HepG2 (cell line): ENCODE measurements around the gene TBXAS1. TPM values are rescaled to one million over a fixed set of nuclear protein-coding genes. Genes with fewer than 3 reads are reported as not detected.
A peak's percentile ranks its signal among the peaks of the same experiment; 100 is the strongest.

Source experiments
- CBX1 ChIP-seq: IDR thresholded peaks from one replicate; pipeline ENCODE4 v1.6.1; 2016; ENCODE audit warnings: antibody characterized with exemption, low read depth
- CBX5 ChIP-seq: sonication (generic); formaldehyde crosslinking; IDR thresholded peaks from 2 replicates; pipeline ENCODE4 v1.4.0; 2020; ENCODE audit warnings: missing genetic modification reagents, borderline replicate concordance
- ETV5 ChIP-seq: IDR thresholded peaks from 2 replicates; pipeline ENCODE4 v1.6.1; 2018; ENCODE audit warnings: missing biosample characterization, missing genetic modification reagents, inconsistent platforms, borderline replicate concordance
- GATAD2A ChIP-seq: IDR thresholded peaks from 2 replicates; pipeline ENCODE4 v1.6.1; 2016
- MAF1 ChIP-seq: sonication (generic); formaldehyde crosslinking; IDR thresholded peaks from 2 replicates; pipeline ENCODE4 v1.5.0; 2020; ENCODE audit warnings: missing genetic modification reagents, borderline replicate concordance
- NBN ChIP-seq: fragments of 450-650 bp; conservative IDR thresholded peaks from 2 replicates; pipeline ENCODE4 v1.6.1; 2017
- NCOA2 ChIP-seq: sonication (generic); formaldehyde crosslinking; IDR thresholded peaks from 2 replicates; pipeline ENCODE4 v1.8.0; 2022; ENCODE audit warnings: inconsistent platforms
- NR3C1 ChIP-seq: sonication (generic); formaldehyde crosslinking; IDR thresholded peaks from 2 replicates; pipeline ENCODE4 v1.4.0; 2020; ENCODE audit warnings: missing genetic modification reagents
- PHF8 ChIP-seq: sonication (generic); formaldehyde crosslinking; IDR thresholded peaks from 2 replicates; pipeline ENCODE4 v1.5.0; 2020; ENCODE audit warnings: missing genetic modification reagents
- RAD21 ChIP-seq: fragments of 450-650 bp; formaldehyde crosslinking; IDR thresholded peaks from 2 replicates; pipeline ENCODE4 v1.5.0; 2020; ENCODE audit warnings: mild to moderate bottlenecking
- SAP130 ChIP-seq: IDR thresholded peaks from 2 replicates; pipeline ENCODE4 v1.6.1; 2016; ENCODE audit warnings: low read depth
- SIN3B ChIP-seq: fragments of 150-350 bp; IDR thresholded peaks from 2 replicates; pipeline ENCODE4 v1.6.1; 2014; ENCODE audit warnings: low read length
- TOE1 ChIP-seq: sonication (generic); formaldehyde crosslinking; IDR thresholded peaks from 2 replicates; pipeline ENCODE4 v1.4.0; 2020; ENCODE audit warnings: mild to moderate bottlenecking, missing genetic modification reagents
- ZNF296 ChIP-seq: sonication (generic); formaldehyde crosslinking; conservative IDR thresholded peaks from 2 replicates; pipeline ENCODE4 v1.5.0; 2020; ENCODE audit warnings: mild to moderate bottlenecking, missing genetic modification reagents
- ZNF441 ChIP-seq: sonication (generic); formaldehyde crosslinking; IDR thresholded peaks from 2 replicates; pipeline ENCODE4 v1.7.0; 2021; ENCODE audit warnings: missing genetic modification reagents, borderline replicate concordance
- ZNF484 ChIP-seq: sonication (generic); formaldehyde crosslinking; IDR thresholded peaks from 2 replicates; pipeline ENCODE4 v1.5.1; 2020; ENCODE audit warnings: mild to moderate bottlenecking, low read depth, missing genetic modification reagents, borderline replicate concordance
- ZNF501 ChIP-seq: sonication (generic); formaldehyde crosslinking; IDR thresholded peaks from 2 replicates; pipeline ENCODE4 v1.5.1; 2020; ENCODE audit warnings: mild to moderate bottlenecking, moderate library complexity, missing genetic modification reagents
- ZNF644 ChIP-seq: IDR thresholded peaks from 2 replicates; pipeline ENCODE4 v1.6.1; 2016; ENCODE audit warnings: low read depth
- ZNF766 ChIP-seq: sonication (generic); formaldehyde crosslinking; IDR thresholded peaks from 2 replicates; pipeline ENCODE4 v1.5.0; 2020; ENCODE audit warnings: missing genetic modification reagents, borderline replicate concordance
- ZNF879 ChIP-seq: sonication (generic); formaldehyde crosslinking; IDR thresholded peaks from 2 replicates; pipeline ENCODE4 v1.8.1; 2023; ENCODE audit warnings: missing genetic modification reagents
- polyA plus RNA-seq, 8 experiments: library from polyadenylated mRNA; depleted of rRNA in 3 of 8; stranded (reverse) in 7 of 8; unstranded in 1 of 8; fragments of >200 nt; fragmentation: Illumina TruSeq in 4 of 8; extraction: Trizol in 4 of 8; gene quantifications; 2 replicates each; pipeline versions ENCODE4 v1.2.1 to v1.2.3, GENCODE V29; 2011 to 2016; ENCODE audit warnings: low read depth in 4 of 8, missing spikeins in 1 of 8, mixed read lengths in 1 of 8; ENCODE audit not compliant: insufficient read depth in 1 of 8
- total RNA-seq, 5 experiments: library from RNA; depleted of rRNA; stranded (reverse); fragments of >200 nt; fragmentation: Illumina TruSeq; extraction: Trizol; gene quantifications; 2 replicates each; pipeline ENCODE4 v1.2.3, GENCODE V29; 2016; ENCODE audit warnings: low read depth in 1 of 5
- TF ChIP-seq, protein P1 (sequence below): fragments of 450-650 bp; IDR thresholded peaks from 2 replicates; pipeline ENCODE4 v1.6.1; 2017; ENCODE audit warnings: mild to moderate bottlenecking
- TF ChIP-seq, protein P2 (sequence below): sonication (generic); formaldehyde crosslinking; IDR thresholded peaks from 2 replicates; pipeline ENCODE4 v1.5.0; 2020; ENCODE audit warnings: missing genetic modification reagents
- TF ChIP-seq, protein P3 (sequence below): sonication (generic); formaldehyde crosslinking; IDR thresholded peaks from 2 replicates; pipeline ENCODE4 v1.4.0; 2020; ENCODE audit warnings: missing genetic modification reagents, borderline replicate concordance

Gene TBXAS1
- total and polyA plus RNA-seq, 2 of the 13 experiments (the other 11 are each of a cell fraction or from before 2014, with no cell fraction given): 4.0 to 4.9 TPM

DNA sequence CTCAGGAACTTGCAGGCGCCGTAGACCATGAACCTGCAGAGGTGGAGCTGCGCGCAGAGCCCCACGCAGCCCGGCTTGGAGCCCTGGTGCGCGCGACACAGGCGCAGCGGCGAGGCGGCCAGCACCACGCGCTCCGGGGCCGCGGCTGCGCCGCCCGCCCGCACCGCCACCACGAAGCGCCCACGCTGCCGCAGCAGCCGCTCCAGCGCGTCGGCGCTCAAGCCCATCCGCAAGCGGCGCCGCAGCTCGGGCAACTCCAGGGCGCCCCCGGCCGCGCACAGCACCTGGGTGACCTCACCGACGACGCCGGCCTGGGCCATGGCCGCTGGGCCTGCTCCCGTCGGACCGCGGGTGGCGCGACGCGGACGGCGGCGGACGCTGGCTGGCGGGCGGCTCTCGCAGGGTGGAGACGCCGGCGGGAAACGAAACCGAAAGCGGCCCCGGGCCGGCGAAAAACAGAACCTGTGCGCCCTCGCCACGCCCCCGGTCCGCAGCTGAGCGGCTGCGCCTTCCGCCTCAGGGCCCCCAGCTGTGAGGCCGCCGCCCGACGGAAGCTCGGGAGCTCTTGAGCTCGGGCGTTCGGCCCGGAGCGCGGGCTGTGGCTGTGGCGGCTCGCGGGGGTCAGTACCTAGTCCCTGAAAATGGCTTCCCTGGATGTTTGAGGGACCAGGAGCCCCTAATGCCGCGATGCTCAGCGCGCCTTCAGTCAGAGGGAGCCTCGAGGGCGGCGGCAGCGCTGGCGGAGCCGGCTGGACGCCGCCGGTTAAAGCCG is 233.7 kb downstream of the TBXAS1 start, which contains the start of gene PARP12 (continued):
- TF ChIP-seq, protein P1, sequence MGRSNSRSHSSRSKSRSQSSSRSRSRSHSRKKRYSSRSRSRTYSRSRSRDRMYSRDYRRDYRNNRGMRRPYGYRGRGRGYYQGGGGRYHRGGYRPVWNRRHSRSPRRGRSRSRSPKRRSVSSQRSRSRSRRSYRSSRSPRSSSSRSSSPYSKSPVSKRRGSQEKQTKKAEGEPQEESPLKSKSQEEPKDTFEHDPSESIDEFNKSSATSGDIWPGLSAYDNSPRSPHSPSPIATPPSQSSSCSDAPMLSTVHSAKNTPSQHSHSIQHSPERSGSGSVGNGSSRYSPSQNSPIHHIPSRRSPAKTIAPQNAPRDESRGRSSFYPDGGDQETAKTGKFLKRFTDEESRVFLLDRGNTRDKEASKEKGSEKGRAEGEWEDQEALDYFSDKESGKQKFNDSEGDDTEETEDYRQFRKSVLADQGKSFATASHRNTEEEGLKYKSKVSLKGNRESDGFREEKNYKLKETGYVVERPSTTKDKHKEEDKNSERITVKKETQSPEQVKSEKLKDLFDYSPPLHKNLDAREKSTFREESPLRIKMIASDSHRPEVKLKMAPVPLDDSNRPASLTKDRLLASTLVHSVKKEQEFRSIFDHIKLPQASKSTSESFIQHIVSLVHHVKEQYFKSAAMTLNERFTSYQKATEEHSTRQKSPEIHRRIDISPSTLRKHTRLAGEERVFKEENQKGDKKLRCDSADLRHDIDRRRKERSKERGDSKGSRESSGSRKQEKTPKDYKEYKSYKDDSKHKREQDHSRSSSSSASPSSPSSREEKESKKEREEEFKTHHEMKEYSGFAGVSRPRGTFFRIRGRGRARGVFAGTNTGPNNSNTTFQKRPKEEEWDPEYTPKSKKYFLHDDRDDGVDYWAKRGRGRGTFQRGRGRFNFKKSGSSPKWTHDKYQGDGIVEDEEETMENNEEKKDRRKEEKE: no peak
- TF ChIP-seq ZNF296 (CRISPR knock-in tag): no peak
- TF ChIP-seq CBX5 (CRISPR knock-in tag): no peak
- TF ChIP-seq, protein P2, sequence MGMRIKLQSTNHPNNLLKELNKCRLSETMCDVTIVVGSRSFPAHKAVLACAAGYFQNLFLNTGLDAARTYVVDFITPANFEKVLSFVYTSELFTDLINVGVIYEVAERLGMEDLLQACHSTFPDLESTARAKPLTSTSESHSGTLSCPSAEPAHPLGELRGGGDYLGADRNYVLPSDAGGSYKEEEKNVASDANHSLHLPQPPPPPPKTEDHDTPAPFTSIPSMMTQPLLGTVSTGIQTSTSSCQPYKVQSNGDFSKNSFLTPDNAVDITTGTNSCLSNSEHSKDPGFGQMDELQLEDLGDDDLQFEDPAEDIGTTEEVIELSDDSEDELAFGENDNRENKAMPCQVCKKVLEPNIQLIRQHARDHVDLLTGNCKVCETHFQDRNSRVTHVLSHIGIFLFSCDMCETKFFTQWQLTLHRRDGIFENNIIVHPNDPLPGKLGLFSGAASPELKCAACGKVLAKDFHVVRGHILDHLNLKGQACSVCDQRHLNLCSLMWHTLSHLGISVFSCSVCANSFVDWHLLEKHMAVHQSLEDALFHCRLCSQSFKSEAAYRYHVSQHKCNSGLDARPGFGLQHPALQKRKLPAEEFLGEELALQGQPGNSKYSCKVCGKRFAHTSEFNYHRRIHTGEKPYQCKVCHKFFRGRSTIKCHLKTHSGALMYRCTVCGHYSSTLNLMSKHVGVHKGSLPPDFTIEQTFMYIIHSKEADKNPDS: no peak
- TF ChIP-seq NCOA2 (CRISPR knock-in tag): no peak
- no peak for TF ChIP-seq NR3C1 (CRISPR knock-in tag)
- TF ChIP-seq GATAD2A (CRISPR knock-in tag): peak; percentile 15; the same call in 1 of the 2 replicates
- TF ChIP-seq SAP130: peak; percentile 85
- TF ChIP-seq NBN: no peak
- TF ChIP-seq ZNF441 (CRISPR knock-in tag): no peak
- TF ChIP-seq MAF1 (CRISPR knock-in tag): 0 out of 2 replicates have a peak, but pooled peaks have one; percentile 42
- TF ChIP-seq, protein P3, sequence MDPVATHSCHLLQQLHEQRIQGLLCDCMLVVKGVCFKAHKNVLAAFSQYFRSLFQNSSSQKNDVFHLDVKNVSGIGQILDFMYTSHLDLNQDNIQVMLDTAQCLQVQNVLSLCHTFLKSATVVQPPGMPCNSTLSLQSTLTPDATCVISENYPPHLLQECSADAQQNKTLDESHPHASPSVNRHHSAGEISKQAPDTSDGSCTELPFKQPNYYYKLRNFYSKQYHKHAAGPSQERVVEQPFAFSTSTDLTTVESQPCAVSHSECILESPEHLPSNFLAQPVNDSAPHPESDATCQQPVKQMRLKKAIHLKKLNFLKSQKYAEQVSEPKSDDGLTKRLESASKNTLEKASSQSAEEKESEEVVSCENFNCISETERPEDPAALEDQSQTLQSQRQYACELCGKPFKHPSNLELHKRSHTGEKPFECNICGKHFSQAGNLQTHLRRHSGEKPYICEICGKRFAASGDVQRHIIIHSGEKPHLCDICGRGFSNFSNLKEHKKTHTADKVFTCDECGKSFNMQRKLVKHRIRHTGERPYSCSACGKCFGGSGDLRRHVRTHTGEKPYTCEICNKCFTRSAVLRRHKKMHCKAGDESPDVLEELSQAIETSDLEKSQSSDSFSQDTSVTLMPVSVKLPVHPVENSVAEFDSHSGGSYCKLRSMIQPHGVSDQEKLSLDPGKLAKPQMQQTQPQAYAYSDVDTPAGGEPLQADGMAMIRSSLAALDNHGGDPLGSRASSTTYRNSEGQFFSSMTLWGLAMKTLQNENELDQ: no peak
- TF ChIP-seq ZNF879 (CRISPR knock-in tag): no peak
- peak; percentile 71 for TF ChIP-seq PHF8 (CRISPR knock-in tag)
- no peak for TF ChIP-seq CBX1
- peak; percentile 46; the same call in 1 of the 2 replicates for TF ChIP-seq ETV5 (CRISPR knock-in tag)
- no peak for TF ChIP-seq ZNF484
- TF ChIP-seq ZNF766 (CRISPR knock-in tag): no peak; the same call in 1 of the 2 replicates
- no peak for TF ChIP-seq ZNF644 (CRISPR knock-in tag)
- TF ChIP-seq ZNF501 (CRISPR knock-in tag): peak; percentile 67; the same call in 1 of the 2 replicates
- TF ChIP-seq TOE1 (CRISPR knock-in tag): no peak
- no peak for TF ChIP-seq SIN3B
- peak; percentile 62 for TF ChIP-seq RAD21 (CRISPR knock-in tag)
